HCT116 (cell line): ENCODE results near the gene ARHGEF6. TPM values are rescaled to one million over a fixed set of nuclear protein-coding genes. Genes with fewer than 3 reads are reported as not detected.
A peak's percentile ranks its signal among the peaks of the same experiment; 100 is the strongest.

Experiments
- ATAC-seq: fragments of 200-7000 bp; cut with Tn5 transposase; 2 replicates; pipeline ENCODE4 v1.9.1; 2020; ENCODE audit warnings: mild to moderate bottlenecking, moderate library complexity
- BruUV-seq: library from RNA; stranded (reverse); fragments of 400-500 nt; replicated peaks from 2 replicates; lab custom pipeline; 2021; lab: Mats Ljungman, UMichigan
- CTCF ChIA-PET: fragments of 300-600 bp; sonication (Branson Sonifier 250); formaldehyde crosslinking; loops from one replicate; lab custom pipeline; 2021; ENCODE audit warnings: antibody characterized with exemption; lab: Charles Lee
- POLR2A ChIA-PET: fragments of 300-600, 350-600 bp; sonication (Branson Sonifier 250); formaldehyde crosslinking; loops from one replicate; lab custom pipeline; 2021; ENCODE audit warnings: antibody characterized with exemption; lab: Charles Lee
- RAD21 ChIA-PET, 2 experiments: fragments of 300-600 bp; sonication (Branson Sonifier 250); formaldehyde crosslinking; loops; one replicate each; lab custom pipeline; 2023; ENCODE audit warnings: low total read pairs in 2 of 2; ENCODE audit not compliant: uncharacterized antibody in 2 of 2, unreplicated experiment in 2 of 2, low non-redundant PET in 1 of 2; lab: Charles Lee
- DNase-seq: peaks from one replicate; pipeline ENCODE4 v3.0.0-alpha.2; 2010; ENCODE audit warnings: low read depth, low spot score
- H2AFZ ChIP-seq: fragments of 200-600 bp; shearing (Covaris generic), sonication (generic); 2 replicates; pipeline ENCODE4 v1.6.1; 2017; ENCODE audit warnings: low read depth, mixed run types, mixed read lengths, antibody characterized with exemption, low read length; ENCODE audit not compliant: poor library complexity, severe bottlenecking
- H3K27ac ChIP-seq: 2 replicates; pipeline ENCODE4 v1.5.1; 2012; ENCODE audit warnings: low read depth, low read length
- H3K27me3 ChIP-seq: fragments of 200-600 bp; sonication (generic); 2 replicates; pipeline ENCODE4 v1.6.1; 2016; ENCODE audit warnings: mixed run types, low read length, mixed read lengths; ENCODE audit not compliant: insufficient read depth
- H3K36me3 ChIP-seq, 2 experiments: fragments of 200-500 bp in 1 of 2; fragments of 200-600 bp in 1 of 2; sonication (Bioruptor generic) in 1 of 2; sonication (generic) in 1 of 2; 2 replicates each; pipeline versions ENCODE4 v1.5.1 to v1.6.1; 2014 to 2016; ENCODE audit warnings: low read length in 2 of 2, inconsistent platforms in 1 of 2, mixed read lengths in 1 of 2, mixed run types in 1 of 2; ENCODE audit not compliant: insufficient read depth in 2 of 2, control insufficient read depth in 1 of 2
- H3K4me1 ChIP-seq, 2 experiments: fragments of 200-600 bp in 1 of 2; sonication (generic) in 1 of 2; 2 replicates each; pipeline versions ENCODE4 v1.5.1 to v1.6.1; 2012 to 2017; ENCODE audit warnings: low read length in 2 of 2, inconsistent platforms in 1 of 2, mild to moderate bottlenecking in 1 of 2, mixed read lengths in 1 of 2, mixed run types in 1 of 2, moderate library complexity in 1 of 2; ENCODE audit not compliant: insufficient read depth in 2 of 2, control insufficient read depth in 1 of 2
- H3K4me2 ChIP-seq: fragments of 200-600 bp; sonication (generic); 2 replicates; pipeline ENCODE4 v1.6.1; 2017; ENCODE audit warnings: mixed run types, low read length, mixed read lengths
- H3K4me3 ChIP-seq, 2 experiments: fragments of 200-600 bp in 1 of 2; sonication (generic) in 1 of 2; replicated peaks in 1 of 2; 2 replicates each; pipeline ENCODE4 v1.5.1; 2011 to 2016; ENCODE audit warnings: low read length in 2 of 2, control low read depth in 1 of 2, low read depth in 1 of 2, mild to moderate bottlenecking in 1 of 2, mixed read lengths in 1 of 2, mixed run types in 1 of 2
- H3K79me2 ChIP-seq: fragments of 200-600 bp; sonication (generic); 2 replicates; pipeline ENCODE4 v1.6.1; 2017; ENCODE audit warnings: mild to moderate bottlenecking, mixed run types, low read length, moderate library complexity, mixed read lengths; ENCODE audit not compliant: insufficient read depth
- H3K9ac ChIP-seq: fragments of 200-600 bp; sonication (generic); 2 replicates; pipeline ENCODE4 v1.6.1; 2016; ENCODE audit warnings: low read length, mixed read lengths
- H3K9me2 ChIP-seq: fragments of 200-600 bp; sonication (generic), shearing (Covaris generic); 2 replicates; pipeline ENCODE4 v1.6.1; 2017; ENCODE audit warnings: mixed run types, mild to moderate bottlenecking, moderate library complexity; ENCODE audit not compliant: insufficient read depth
- H3K9me3 ChIP-seq, 2 experiments: fragments of 200-500 bp in 1 of 2; fragments of 200-600 bp in 1 of 2; sonication (Bioruptor generic) in 1 of 2; sonication (generic) in 1 of 2; 2 replicates each; pipeline ENCODE4 v1.6.1; 2014 to 2017; ENCODE audit warnings: low read length in 2 of 2, mixed read lengths in 2 of 2, inconsistent platforms in 1 of 2, low read depth in 1 of 2, mild to moderate bottlenecking in 1 of 2, mixed run types in 1 of 2, moderate library complexity in 1 of 2; ENCODE audit not compliant: control insufficient read depth in 1 of 2, insufficient read depth in 1 of 2
- H4K20me1 ChIP-seq: fragments of 200-600 bp; sonication (generic), shearing (Covaris generic); 2 replicates; pipeline ENCODE4 v1.6.1; 2017; ENCODE audit warnings: mixed run types, mild to moderate bottlenecking, moderate library complexity; ENCODE audit not compliant: insufficient read depth
- ATF3 ChIP-seq: IDR thresholded peaks from 2 replicates; pipeline ENCODE4 v1.6.1; 2012
- CEBPB ChIP-seq: IDR thresholded peaks from 2 replicates; pipeline ENCODE4 v1.6.1; 2012; ENCODE audit warnings: low read depth
- CTCF ChIP-seq, 3 experiments: fragments of 200-600 bp in 1 of 3; sonication (generic) in 1 of 3; IDR thresholded peaks in 2 of 3; conservative IDR thresholded peaks in 1 of 3; 2 replicates each; pipeline ENCODE4 v1.5.1; 2012 to 2017; ENCODE audit warnings: low read depth in 2 of 3, low read length in 2 of 3, antibody characterized with exemption in 1 of 3, borderline replicate concordance in 1 of 3, control low read depth in 1 of 3, mild to moderate bottlenecking in 1 of 3, mixed read lengths in 1 of 3, mixed run types in 1 of 3, moderate library complexity in 1 of 3; ENCODE audit not compliant: insufficient read depth in 1 of 3
- ELF1 ChIP-seq: IDR thresholded peaks from 2 replicates; pipeline ENCODE4 v1.6.1; 2012; ENCODE audit warnings: low read depth, borderline replicate concordance
- EZH2 ChIP-seq: fragments of 200-600 bp; sonication (generic); IDR thresholded peaks from 2 replicates; pipeline ENCODE4 v1.6.1; 2017; ENCODE audit warnings: antibody characterized with exemption, mixed run types
- EZH2phosphoT487 ChIP-seq: fragments of 200-600 bp; IDR thresholded peaks from 2 replicates; pipeline ENCODE4 v1.6.1; 2018; ENCODE audit warnings: antibody characterized with exemption, borderline replicate concordance
- MAX ChIP-seq: IDR thresholded peaks from 2 replicates; pipeline ENCODE4 v1.6.1; 2012
- POLR2A ChIP-seq: IDR thresholded peaks from 2 replicates; pipeline ENCODE4 v1.7.0; 2011; ENCODE audit warnings: borderline replicate concordance; ENCODE audit not compliant: insufficient read depth, insufficient read length; ENCODE audit errors: extremely low read depth
- RAD21 ChIP-seq: IDR thresholded peaks from 2 replicates; pipeline ENCODE4 v1.6.1; 2012; ENCODE audit warnings: low read depth, mild to moderate bottlenecking
- REST ChIP-seq: IDR thresholded peaks from 2 replicates; pipeline ENCODE4 v1.6.1; 2012; ENCODE audit warnings: low read depth
- SP1 ChIP-seq: IDR thresholded peaks from 2 replicates; pipeline ENCODE4 v1.6.1; 2012; ENCODE audit warnings: low read depth
- SRF ChIP-seq: IDR thresholded peaks from 2 replicates; pipeline ENCODE4 v1.6.1; 2012; ENCODE audit warnings: low read depth
- TCF7L2 ChIP-seq: IDR thresholded peaks from 2 replicates; pipeline ENCODE4 v1.7.0; 2011; ENCODE audit warnings: borderline replicate concordance, inconsistent platforms; ENCODE audit not compliant: insufficient read depth, insufficient read length; ENCODE audit errors: extremely low read depth
- YY1 ChIP-seq: IDR thresholded peaks from 2 replicates; pipeline ENCODE4 v1.6.1; 2011; ENCODE audit warnings: low read length, low read depth, moderate library complexity, mild to moderate bottlenecking; ENCODE audit not compliant: insufficient replicate concordance; ENCODE audit errors: extremely low read depth
- ZBTB33 ChIP-seq: IDR thresholded peaks from 2 replicates; pipeline ENCODE4 v1.6.1; 2011; ENCODE audit warnings: mild to moderate bottlenecking, low read length, moderate library complexity; ENCODE audit not compliant: insufficient replicate concordance; ENCODE audit errors: extremely low read depth
- ZNF274 ChIP-seq: fragments of 200-500 bp; sonication (Bioruptor generic); IDR thresholded peaks from 2 replicates; pipeline ENCODE4 v1.6.1; 2014; ENCODE audit warnings: mild to moderate bottlenecking, low read depth, low read length, inconsistent platforms
- intact Hi-C: fragments of 100-400 bp; cut with micrococcal nuclease; formaldehyde crosslinking; loops from 2 replicates; pipeline ENCODE4 v1.10.0; 2022
- total RNA-seq: library from RNA; stranded (reverse); gene quantifications from one replicate; pipeline ENCODE4 v1.2.1, GENCODE V29; 2021; ENCODE audit not compliant: unreplicated experiment

Gene ARHGEF6
- total RNA-seq, 1 experiment from 2014 or later = 1.9 TPM

- POLR2A ChIA-PET = no interaction called here
- H3K36me3 ChIP-seq = no peaks in the 10 kb centered on the region
- DNase-seq = no peak
Measured at GRCh38 chrX:136711147-136711546, 69.6 kb downstream of the ARHGEF6 start.

More at GRCh38 chrX:136711147-136711546, 69.6 kb downstream of the ARHGEF6 start:
- Histone ChIP-seq H2AFZ (no peak overlapping the region), H3K79me2 (no peaks in the 10 kb centered on the region), H3K27me3 (no peaks in the 10 kb centered on the region), H3K4me1 (no peaks in the 10 kb centered on the region), H3K4me3 (no peak overlapping the region), H3K9ac (no peak overlapping the region), H3K27ac (no peak overlapping the region), H4K20me1 (no peaks in the 10 kb centered on the region), H3K9me3 (no peaks in the 10 kb centered on the region), H3K4me2 (no peak overlapping the region), H3K9me2 (no peaks in the 10 kb centered on the region)
- CTCF ChIA-PET = no interaction called here
- no TSS peak for BruUV-seq
- RAD21 ChIA-PET = no interaction called here
- TF ChIP-seq POLR2A (no peak), RAD21 (peak; percentile 76), SRF (no peak), ELF1 (no peak), ATF3 (no peak), ZNF274 (no peak), SP1 (no peak), EZH2phosphoT487 (no peak), EZH2 (no peak), MAX (no peak), ZBTB33 (no peak), YY1 (no peak), CTCF (IDR thresholded peaks at IDR 0.05 in 2 of 3, conservative IDR thresholded peaks at IDR 0.05 in 1 of 3; ENCODE audit: borderline replicate concordance in 1 of 3, insufficient read depth in 1 of 3, low read depth in 2 of 3, low read length in 2 of 3) (peak; percentile 20 to 50 (median 30); a peak in 4 of 6 replicates), TCF7L2 (no peak), REST (no peak), CEBPB (no peak)
- intact Hi-C loops = loop anchor here (1.0 kb wide), 2 partner anchors 214 to 341 kb away; no protein-coding TSS in a partner anchor
- peak; percentile 77 for ATAC-seq
